GM18519 (cell line): ENCODE results near the gene ABI1.
"Not testable (repeated sequence)": the region's sequence is repeated elsewhere in the genome, so short reads cannot be mapped to it uniquely, and the experiment has no call there.

Source experiments
- ATAC-seq: cut with Tn5 transposase; IDR thresholded peaks from one replicate; pipeline ENCODE4 v1.9.1; 2021; ENCODE audit warnings: mild to moderate bottlenecking, moderate library complexity; ENCODE audit not compliant: unreplicated experiment, low FRiP score

Gene ABI1

DNA sequence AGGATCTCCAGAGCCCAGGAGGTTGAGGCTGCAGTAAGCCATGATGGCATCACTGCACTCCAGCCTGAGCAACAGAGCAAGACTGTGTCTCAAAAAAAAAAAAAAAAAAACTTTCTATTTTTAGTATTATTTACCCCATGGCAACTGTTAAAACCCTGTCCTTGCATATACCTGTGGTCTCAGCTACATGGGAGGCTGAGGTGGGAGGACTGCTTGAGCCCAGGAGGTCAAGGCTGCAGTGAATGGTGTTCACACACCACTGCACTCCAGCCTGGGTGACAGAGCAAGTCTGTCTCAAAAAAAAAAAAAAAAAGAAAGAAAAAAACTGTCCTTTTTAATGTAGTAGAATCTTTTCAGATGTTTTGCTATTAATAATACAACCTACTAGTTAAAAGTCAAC, 3.2 kb downstream of the ABI1 start:
- not testable (repeated sequence) for ATAC-seq

DNA sequence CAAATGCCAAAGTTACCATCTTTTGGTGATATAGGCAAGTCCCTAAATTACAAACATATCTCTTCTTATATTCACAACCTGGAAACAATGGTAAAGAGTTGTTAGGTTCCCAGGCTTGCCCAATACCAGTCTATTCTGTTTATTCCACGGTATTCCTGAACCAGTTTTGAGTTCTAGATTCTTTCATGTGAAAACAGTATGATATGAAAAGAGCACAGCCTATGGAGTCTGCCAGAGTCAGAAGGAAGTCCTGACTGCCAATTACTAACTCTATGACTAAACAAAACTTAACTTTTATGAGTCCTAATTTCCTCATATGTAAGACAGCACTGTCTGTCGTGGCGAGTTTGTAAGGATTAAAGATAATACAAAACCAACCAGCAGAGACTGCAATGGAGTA, 5.6 kb downstream of the ABI1 start:
- ATAC-seq: no peak

DNA sequence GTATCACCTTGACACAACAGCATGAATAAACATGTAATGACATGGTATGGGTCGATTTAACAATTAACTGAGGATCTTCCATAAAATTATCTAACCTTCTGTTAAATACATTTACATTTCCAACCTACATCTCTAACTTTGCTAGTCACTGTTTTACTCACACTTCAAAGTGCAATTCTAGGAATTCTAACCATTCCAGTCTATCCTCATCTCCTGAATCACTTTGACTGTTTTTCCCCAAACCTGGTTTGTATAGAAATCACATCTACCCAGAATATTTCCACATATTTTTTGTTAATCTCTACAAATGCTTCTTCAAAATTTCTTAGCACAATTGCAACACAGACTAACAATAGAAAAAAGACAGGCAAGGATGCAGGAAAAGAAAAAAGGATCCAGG, 6.2 kb downstream of the ABI1 start:
- no peak for ATAC-seq

DNA sequence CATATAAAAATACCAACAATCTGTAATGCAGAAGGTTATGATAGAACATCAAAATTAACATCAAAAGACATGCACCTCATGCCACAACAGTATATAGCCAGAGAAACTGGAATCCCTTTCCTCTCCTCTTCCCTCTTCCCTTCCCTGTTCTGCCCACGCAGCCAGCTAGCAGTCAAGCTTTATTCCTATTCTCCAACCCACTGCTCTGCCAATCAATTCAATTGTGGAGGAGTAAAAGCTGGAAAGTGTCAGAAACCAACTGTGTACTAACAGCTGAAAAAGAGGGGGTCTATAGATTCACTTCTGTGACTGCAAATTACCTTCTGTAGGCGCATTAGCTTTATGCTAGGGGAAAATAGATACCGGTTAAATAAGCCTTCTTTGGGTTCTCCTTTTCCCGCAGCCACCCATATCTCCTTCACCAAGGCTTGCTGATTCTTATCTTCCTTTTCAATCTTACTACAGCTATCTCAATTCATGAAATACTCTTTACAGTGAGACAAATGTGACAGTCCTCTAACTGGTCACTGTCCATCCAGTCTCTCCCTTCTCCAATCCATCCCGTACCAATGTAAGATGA, 16.3 kb downstream of the ABI1 start:
- no peak for ATAC-seq

DNA sequence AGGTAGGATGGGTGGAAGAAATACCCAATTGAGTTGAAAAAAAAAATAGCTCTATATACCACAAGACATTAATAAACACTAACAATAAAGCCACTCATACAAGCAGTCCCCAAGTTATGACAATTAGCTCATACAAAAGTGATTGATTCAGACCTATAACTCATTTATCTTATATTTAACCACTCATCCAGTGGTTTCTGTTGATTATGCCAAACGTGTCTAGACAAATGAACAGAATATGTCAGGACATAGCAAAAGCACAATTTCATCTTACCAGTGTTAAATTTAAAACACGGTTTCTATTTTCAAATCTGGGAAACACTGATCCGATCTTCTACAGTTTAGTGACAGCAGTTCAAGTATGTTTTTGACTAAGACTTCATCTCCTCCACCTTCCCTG, 17.0 kb downstream of the ABI1 start:
- ATAC-seq: no peak

DNA sequence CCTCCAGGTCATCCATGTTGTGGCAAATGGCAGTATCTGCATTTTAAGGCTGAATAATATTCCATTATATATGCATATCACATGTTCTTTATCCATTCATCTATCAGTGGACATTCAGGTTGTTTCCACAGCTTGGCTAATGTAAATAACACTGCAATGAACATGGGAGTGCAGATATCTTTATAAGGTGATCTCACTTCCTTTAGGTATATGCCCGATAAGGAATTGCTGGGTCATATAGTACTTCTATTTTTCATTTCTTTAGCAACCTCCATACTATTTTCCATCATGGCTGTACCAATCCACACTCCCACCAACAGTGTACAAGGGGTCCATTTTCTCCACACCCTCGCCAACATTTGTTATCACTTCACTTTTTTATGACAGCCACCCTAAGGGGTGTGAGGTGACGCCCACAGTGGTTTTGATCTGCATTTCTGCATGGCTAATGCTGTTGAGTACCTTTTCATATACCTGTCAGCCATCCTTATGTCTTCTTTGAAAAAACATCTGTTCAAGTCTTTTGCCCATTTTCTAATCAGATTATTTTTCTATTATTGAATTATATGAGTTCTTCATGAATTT, 18.9 kb downstream of the ABI1 start:
- no peak for ATAC-seq

- no peak for ATAC-seq
Observed at GRCh38 chr10:26840938-26841732, 19.6 kb downstream of the ABI1 start.

DNA sequence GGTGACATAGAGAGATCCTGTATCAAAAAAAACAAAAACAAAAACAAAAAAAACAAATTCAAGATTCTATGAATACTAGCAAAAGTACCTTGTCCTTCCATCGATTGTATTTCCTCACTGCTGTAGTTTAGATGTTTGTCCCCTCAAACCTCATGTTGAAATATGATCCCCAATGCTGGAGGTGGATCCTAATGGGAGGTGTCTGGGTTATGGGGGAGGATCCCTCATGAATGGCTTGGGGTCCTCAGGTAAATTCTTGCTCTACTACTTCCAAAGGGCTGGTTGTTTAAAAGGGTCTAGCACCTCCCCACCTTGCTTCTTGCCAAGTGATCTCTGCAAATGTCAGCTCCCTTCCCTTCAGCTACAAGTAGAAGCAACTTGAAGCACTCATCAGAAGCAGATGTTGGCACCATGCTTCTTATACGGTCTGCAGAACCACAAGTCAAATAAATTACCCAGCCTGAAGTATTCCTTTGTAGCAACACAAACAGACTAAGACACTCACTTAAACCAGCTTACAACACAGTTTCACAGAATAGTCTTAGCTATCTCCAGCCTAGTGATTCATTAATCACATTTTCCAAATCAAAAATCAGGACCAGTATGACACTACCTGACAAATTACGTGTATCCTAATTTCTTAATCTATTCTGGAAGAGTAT, 20.7 kb downstream of the ABI1 start:
- no peak for ATAC-seq

DNA sequence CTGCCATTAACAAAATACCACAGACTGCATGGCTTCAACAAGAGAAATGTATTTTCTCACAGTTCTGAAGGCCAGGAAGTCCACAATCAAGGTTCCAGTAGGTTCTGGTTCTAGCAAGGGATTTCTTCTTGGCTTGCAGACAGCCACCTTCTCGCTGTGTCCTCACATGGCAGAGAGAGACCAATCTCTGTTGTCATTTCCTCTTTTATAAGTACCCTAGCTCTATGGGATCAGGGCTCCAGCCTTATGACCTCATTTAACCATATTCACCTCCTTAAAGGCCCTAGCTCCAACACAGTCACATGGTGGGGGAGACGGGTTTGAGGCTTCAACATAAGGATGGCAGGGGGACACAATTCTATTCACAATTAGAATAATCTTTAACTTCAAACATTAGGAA, 23.6 kb downstream of the ABI1 start:
- no peak for ATAC-seq

DNA sequence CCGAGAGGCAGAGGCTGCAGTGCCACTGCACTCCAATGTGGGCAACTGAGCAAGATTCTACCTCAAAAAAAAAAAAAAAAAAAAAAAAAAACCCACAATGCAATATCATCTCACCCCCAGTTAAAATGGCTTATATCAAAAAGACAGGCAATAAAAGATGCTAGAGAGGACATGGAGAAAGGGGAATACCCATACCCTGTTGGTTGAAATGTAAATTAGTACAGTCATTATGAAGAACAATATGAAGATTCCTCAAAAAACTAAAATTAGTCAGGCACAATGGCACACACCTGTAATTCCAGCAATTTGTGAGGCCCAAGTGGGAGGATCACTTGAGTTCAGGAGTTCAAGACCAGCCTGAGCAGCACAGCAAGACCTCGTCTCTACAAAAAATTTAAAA, 25.7 kb downstream of the ABI1 start:
- ATAC-seq: no peak

GRCh38 chr10:26832960-26833359, 27.8 kb downstream of the ABI1 start:
- ATAC-seq: no peak

DNA sequence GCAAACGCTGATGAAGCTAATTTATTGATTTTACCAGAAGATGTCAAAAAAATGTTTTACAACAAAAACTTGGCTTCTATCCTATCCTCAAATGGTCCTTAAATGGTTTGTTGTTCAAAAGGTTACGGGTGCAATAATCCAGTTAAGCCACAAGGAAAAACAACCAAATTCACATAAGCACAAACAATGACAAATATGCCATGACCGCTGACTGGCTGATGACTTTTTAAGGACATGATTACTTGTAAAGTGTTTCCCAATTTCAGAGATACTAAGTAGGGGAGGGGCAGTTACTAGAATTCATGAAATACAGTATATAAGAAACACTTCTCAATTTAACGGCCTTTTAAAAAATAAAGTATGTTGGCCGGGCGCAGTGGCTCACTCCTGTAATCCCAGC, 28.8 kb downstream of the ABI1 start:
- no peak for ATAC-seq

DNA sequence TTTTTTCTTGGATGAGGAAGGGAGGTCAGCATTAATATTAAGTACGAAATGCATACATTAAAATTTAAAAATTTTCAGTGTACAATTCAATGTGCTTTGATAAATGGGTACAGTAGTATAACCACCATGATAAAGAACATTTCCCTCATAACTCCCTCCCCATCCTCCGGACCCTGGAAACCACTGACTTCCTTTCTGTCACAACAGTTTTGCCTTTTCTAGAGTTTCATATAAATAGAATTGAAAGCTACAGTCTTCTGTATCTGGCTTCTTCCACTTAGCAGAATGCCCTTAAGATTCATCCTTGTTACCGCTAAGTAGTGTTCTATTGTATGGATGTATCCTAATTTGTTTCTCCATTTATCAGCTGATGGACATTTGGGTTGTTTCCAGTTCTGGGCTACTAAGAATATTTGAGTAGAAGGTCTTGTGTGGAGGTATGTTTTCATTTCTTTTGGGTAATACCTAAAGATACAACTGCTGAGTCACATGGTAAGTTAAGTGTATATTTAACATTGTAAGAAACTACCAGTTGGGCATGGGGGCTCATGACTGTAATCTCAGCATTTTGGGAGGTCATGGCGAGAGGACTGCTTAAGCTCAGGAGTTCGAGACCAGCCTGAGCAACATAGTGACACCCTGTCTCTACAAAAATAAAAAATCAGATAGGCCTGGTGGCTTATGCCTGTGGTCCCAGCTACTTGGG, 30.8 kb downstream of the ABI1 start:
- ATAC-seq: no peak

DNA sequence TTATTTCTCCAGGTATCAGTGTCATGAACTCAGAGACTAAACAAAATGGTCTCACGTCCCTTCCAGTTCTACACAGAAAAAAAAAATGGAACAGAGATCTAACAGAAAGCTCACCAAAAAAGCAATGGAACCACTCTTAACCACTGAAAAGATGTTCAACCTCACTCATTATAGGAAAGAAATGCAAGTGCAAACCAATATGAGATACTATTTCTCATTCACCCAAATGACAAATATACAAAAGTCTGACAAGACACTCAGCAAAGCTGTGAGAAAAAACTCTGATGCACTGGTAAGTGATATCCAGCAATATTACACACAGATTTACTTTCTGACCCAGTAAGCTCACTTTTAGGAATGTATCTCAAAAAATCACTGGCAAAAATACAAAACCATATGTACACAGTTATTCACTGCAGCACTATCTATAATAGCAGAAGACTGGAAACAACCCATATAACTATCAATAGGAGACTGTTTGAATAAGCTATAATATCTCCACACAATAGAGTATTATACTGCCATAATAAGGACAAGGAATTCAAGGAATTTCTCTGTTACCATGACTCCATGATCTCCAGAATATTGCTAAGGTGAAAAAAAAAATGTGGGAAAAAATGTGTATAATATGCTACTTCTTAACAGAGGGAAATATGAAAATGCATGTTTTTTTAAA, 36.6 kb downstream of the ABI1 start:
- no peak for ATAC-seq

DNA sequence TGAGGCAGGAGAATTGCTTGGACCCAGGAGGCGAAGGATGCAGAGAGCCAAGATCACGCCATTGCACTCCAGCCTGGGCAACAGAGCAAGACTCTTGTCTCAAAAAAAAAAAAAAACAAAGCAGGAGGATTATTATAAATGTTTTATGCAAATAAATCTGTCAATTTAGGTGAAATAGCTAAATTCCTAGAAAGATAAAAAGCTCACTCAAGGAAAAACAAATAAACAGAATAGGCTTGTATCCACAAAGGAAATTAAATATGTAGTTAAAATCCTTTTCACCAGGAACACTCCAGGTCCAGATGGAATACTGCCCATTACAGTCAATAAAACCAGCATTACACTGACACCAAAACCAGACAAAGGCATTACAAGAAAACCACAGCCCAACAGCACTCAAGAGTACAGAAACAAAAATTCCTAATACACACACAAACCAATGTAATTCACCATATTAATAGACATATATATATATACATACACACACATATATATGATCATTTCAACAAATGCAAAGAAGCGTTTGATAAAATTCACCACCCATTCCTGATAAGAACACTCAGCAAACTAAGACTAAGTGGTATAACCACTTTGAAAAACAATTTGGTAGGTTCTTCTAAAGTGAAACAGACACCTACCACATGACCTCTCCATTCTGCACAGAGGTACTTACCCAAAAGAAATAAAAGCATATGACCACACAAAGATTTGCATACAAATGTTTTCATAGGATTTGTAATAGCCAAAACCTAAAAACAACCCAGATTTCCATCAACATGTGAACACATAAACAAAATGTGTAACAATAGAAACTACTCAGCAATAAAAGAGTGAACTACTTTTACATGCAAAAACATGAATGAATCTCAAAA, 38.8 kb downstream of the ABI1 start:
- no peak for ATAC-seq

DNA sequence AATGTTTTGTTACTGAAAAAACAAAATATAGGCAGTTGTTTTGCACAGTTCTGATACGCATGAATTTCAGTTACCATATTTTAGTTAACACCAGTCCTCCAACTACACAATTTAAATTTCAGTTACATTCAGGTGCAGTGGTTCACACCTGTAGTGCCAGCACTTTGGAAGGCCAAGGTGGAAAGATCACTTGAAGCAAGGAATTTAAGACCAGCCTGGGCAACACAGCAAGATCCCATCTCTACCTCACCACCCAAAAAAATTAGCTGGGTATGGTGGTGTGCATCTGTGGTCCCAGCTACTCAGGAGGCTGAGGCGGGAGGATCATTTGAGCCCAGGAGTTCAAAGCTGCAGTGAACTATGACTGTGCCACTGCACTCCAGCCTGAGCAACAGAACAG, 45.3 kb downstream of the ABI1 start:
- no peak for ATAC-seq

GRCh38 chr10:26810435-26811026, 50.2 kb downstream of the ABI1 start:
- ATAC-seq: no peak

- no peak for ATAC-seq
Observed at GRCh38 chr10:26809973-26810372, 50.8 kb downstream of the ABI1 start.

- no peak for ATAC-seq
Observed at GRCh38 chr10:26807532-26807931, 53.2 kb downstream of the ABI1 start.
